DOHH2 (cell line): Measurements from ENCODE around the gene GATA2.

Experiments
- H3F3A ChIP-seq: fragments of 200-600 bp; sonication (generic), shearing (Covaris generic); 2 replicates; pipeline ENCODE4 v1.6.0; 2016; ENCODE audit warnings: antibody characterized with exemption, mild to moderate bottlenecking; ENCODE audit not compliant: control insufficient read depth, insufficient read depth
- H3K27ac ChIP-seq: fragments of 200-600 bp; sonication (generic); 2 replicates; pipeline ENCODE4 v1.5.1; 2014; ENCODE audit warnings: low read depth, mild to moderate bottlenecking, low read length, moderate library complexity
- H3K27me3 ChIP-seq: fragments of 200-600 bp; sonication (generic); 2 replicates; pipeline ENCODE4 v1.6.1; 2014; ENCODE audit warnings: mild to moderate bottlenecking, low read length, mixed read lengths; ENCODE audit not compliant: control insufficient read depth
- H3K36me3 ChIP-seq: fragments of 200-600 bp; sonication (generic); 2 replicates; pipeline ENCODE4 v1.6.1; 2014; ENCODE audit warnings: mild to moderate bottlenecking, low read length, moderate library complexity, mixed read lengths; ENCODE audit not compliant: control insufficient read depth
- H3K4me1 ChIP-seq: fragments of 200-600 bp; sonication (generic); 2 replicates; pipeline ENCODE4 v1.6.1; 2014; ENCODE audit warnings: mild to moderate bottlenecking, low read length, mixed read lengths; ENCODE audit not compliant: control insufficient read depth
- H3K4me2 ChIP-seq: fragments of 200-600 bp; sonication (generic); 2 replicates; pipeline ENCODE4 v1.6.0; 2014; ENCODE audit warnings: mild to moderate bottlenecking, low read length, moderate library complexity
- H3K4me3 ChIP-seq: fragments of 200-600 bp; sonication (generic); 2 replicates; pipeline ENCODE4 v1.5.1; 2014; ENCODE audit warnings: mild to moderate bottlenecking, low read length, mixed read lengths
- H3K79me2 ChIP-seq: fragments of 200-600 bp; sonication (generic); 2 replicates; pipeline ENCODE4 v1.6.1; 2014; ENCODE audit warnings: mild to moderate bottlenecking, low read length, mixed read lengths; ENCODE audit not compliant: control insufficient read depth
- H3K9me2 ChIP-seq: fragments of 200-600 bp; sonication (generic); replicated peaks from 2 replicates; pipeline ENCODE4 v1.6.1; 2014; ENCODE audit warnings: mild to moderate bottlenecking, low read length, mixed read lengths; ENCODE audit not compliant: control insufficient read depth
- H3K9me3 ChIP-seq: fragments of 200-600 bp; sonication (generic); 2 replicates; pipeline ENCODE4 v1.6.1; 2014; ENCODE audit warnings: antibody characterized with exemption, low read length, mixed read lengths; ENCODE audit not compliant: control insufficient read depth, insufficient read depth
- H4K20me1 ChIP-seq: fragments of 200-600 bp; sonication (generic); 2 replicates; pipeline ENCODE4 v1.6.0; 2014; ENCODE audit warnings: low read depth, mild to moderate bottlenecking, antibody characterized with exemption, low read length, moderate library complexity; ENCODE audit not compliant: control insufficient read depth, insufficient read depth
- EZH2phosphoT487 ChIP-seq: fragments of 200-600 bp; sonication (generic); IDR thresholded peaks from 2 replicates; pipeline ENCODE4 v1.6.1; 2017; ENCODE audit warnings: borderline replicate concordance, mild to moderate bottlenecking, antibody characterized with exemption, low read length, moderate library complexity, mixed read lengths
- TF ChIP-seq, protein P1 (sequence below): fragments of 200-600 bp; sonication (generic); IDR thresholded peaks from one replicate; pipeline ENCODE4 v1.5.1; 2014; ENCODE audit warnings: antibody characterized with exemption, mild to moderate bottlenecking, low read depth, low read length; ENCODE audit not compliant: poor library complexity, severe bottlenecking

Gene GATA2

GRCh38 chr3:128430731-128431130 lies 62.3 kb downstream of the GATA2 start:
- Histone ChIP-seq H4K20me1 (no peaks in the 10 kb centered on the region), H3F3A (no peaks in the 10 kb centered on the region), H3K9me3 (no peaks in the 10 kb centered on the region), H3K27ac (no peak overlapping the region), H3K4me1 (peaks cover 4% of the 10 kb centered on the region; the same call in 1 of the 2 replicates), H3K9me2 (no peaks in the 10 kb centered on the region), H3K27me3 (no peaks in the 10 kb centered on the region; the same call in 1 of the 2 replicates), H3K79me2 (no peaks in the 10 kb centered on the region), H3K36me3 (no peaks in the 10 kb centered on the region), H3K4me3 (no peak overlapping the region), H3K4me2 (no peak overlapping the region)
- TF ChIP-seq, protein P1, sequence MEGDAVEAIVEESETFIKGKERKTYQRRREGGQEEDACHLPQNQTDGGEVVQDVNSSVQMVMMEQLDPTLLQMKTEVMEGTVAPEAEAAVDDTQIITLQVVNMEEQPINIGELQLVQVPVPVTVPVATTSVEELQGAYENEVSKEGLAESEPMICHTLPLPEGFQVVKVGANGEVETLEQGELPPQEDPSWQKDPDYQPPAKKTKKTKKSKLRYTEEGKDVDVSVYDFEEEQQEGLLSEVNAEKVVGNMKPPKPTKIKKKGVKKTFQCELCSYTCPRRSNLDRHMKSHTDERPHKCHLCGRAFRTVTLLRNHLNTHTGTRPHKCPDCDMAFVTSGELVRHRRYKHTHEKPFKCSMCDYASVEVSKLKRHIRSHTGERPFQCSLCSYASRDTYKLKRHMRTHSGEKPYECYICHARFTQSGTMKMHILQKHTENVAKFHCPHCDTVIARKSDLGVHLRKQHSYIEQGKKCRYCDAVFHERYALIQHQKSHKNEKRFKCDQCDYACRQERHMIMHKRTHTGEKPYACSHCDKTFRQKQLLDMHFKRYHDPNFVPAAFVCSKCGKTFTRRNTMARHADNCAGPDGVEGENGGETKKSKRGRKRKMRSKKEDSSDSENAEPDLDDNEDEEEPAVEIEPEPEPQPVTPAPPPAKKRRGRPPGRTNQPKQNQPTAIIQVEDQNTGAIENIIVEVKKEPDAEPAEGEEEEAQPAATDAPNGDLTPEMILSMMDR, result no peak
- TF ChIP-seq EZH2phosphoT487, result no peak

DNA sequence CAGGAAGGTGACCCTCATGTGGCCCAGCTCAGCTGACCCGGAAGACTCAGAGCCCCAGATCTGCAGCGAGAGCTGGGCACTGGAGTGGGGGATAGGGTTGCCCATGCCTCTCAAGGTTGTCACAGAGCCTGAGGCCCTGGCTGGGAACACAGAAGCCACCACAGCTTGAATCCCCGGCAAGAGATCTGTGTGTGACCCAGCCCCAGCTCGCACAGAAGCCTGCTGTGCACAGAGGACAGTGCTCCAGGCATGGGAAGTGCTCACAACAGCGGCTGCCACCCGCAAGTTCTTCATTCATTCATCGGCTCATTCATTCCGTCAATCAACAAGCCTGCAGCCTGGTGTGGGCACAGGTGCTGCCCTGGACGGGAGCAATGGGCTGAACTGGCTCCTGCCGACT lies 62.7 kb downstream of the GATA2 start:
- no peak overlapping the region for H3K4me2 ChIP-seq
- H3K9me2 ChIP-seq, result no peaks in the 10 kb centered on the region
- no peak overlapping the region for H3K27ac ChIP-seq
- H3K9me3 ChIP-seq, result no peaks in the 10 kb centered on the region
- H3F3A ChIP-seq, result no peaks in the 10 kb centered on the region
- no peaks in the 10 kb centered on the region for H4K20me1 ChIP-seq
- H3K27me3 ChIP-seq, result no peaks in the 10 kb centered on the region; the same call in 1 of the 2 replicates
- TF ChIP-seq, protein P1, result no peak
- no peak for TF ChIP-seq EZH2phosphoT487
- H3K4me1 ChIP-seq, result peaks cover 4% of the 10 kb centered on the region; the same call in 1 of the 2 replicates
- H3K4me3 ChIP-seq, result no peak overlapping the region
- no peaks in the 10 kb centered on the region for H3K36me3 ChIP-seq
- no peaks in the 10 kb centered on the region for H3K79me2 ChIP-seq

DNA sequence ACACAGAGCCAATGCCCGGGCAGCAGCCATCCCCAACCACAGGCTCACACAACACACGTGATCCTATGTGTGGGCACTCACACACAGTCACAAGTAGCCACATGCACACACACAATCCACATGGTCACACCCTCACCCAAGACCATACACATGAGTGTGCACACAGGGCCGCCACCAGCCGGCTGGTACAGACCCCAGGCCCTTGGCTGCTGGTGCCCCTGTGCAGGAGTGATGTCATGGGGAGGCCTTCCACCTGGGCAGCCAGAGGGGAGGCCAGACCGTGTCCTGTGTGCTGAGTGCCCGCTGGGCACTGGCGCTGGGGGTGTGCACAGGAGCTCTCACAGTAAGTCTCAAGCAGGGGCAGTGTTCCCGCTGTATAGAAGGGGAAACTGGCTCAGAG lies 63.2 kb downstream of the GATA2 start:
- no peaks in the 10 kb centered on the region for H3K79me2 ChIP-seq
- H3F3A ChIP-seq, result no peaks in the 10 kb centered on the region
- H3K27me3 ChIP-seq, result no peaks in the 10 kb centered on the region; the same call in 1 of the 2 replicates
- H3K9me2 ChIP-seq, result no peaks in the 10 kb centered on the region
- no peaks in the 10 kb centered on the region for H3K9me3 ChIP-seq
- H3K4me1 ChIP-seq, result peaks cover 4% of the 10 kb centered on the region; the same call in 1 of the 2 replicates
- no peak overlapping the region for H3K4me3 ChIP-seq
- no peak for TF ChIP-seq EZH2phosphoT487
- TF ChIP-seq, protein P1, result no peak
- H3K36me3 ChIP-seq, result no peaks in the 10 kb centered on the region
- H4K20me1 ChIP-seq, result no peaks in the 10 kb centered on the region
- H3K27ac ChIP-seq, result no peak overlapping the region
- no peak overlapping the region for H3K4me2 ChIP-seq
